ENCODE results near the gene ARHGAP33. TPM values are rescaled to one million over a fixed set of nuclear protein-coding genes. Genes with fewer than 3 reads are reported as not detected.

ARHGAP33 gene
- total and polyA plus RNA-seq, 2 of the 8 experiments (the other 6 are each of a cell fraction or from before 2014, with no cell fraction given), result 6.5 to 25.2 TPM

- Histone ChIP-seq H2AK5ac (ENCODE audit: low read depth, low read length) (no peak overlapping the region; the same call in 1 of the 2 replicates), H4K20me1 (replicated peaks in 1 of 2; ENCODE audit: control insufficient read depth in 1 of 2, insufficient read depth in 2 of 2, low read length in 2 of 2) (no peaks in the 10 kb centered on the region), H3K4me2 (ENCODE audit: insufficient read depth in 1 of 2, low read depth in 2 of 2, low read length in 2 of 2) (no peak overlapping the region; a peak in 1 of 4 replicates), H4K8ac (ENCODE audit: extremely low read depth, insufficient read depth, low read length) (no peak overlapping the region), H3K14ac (ENCODE audit: insufficient read length) (no peak overlapping the region), H3K23me2 (ENCODE audit: low read depth, low read length) (peaks cover 9% of the 10 kb centered on the region), H3K4me1 (replicated peaks in 1 of 4; ENCODE audit: control insufficient read depth in 3 of 4, insufficient read depth in 4 of 4, low read length in 3 of 4) (peaks cover 0 to 1% (median under 1%) of the 10 kb centered on the region in 4 experiments; a peak in 4 of 7 replicates), H3K9me3 (ENCODE audit: insufficient read depth in 2 of 2, low read depth in 1 of 2, low read length in 1 of 2) (no peaks in the 10 kb centered on the region), H2BK15ac (ENCODE audit: low read length) (no peak overlapping the region), H3K4ac (replicated peaks; ENCODE audit: insufficient read length, low read depth, low read length) (no peak overlapping the region), H3K56ac (replicated peaks; ENCODE audit: insufficient read length, low read depth, low read length) (no peak overlapping the region), H4K5ac (ENCODE audit: insufficient read length, low read depth, low read length) (no peak overlapping the region), H3K27me3 (replicated peaks in 1 of 4; ENCODE audit: control insufficient read depth in 3 of 4, extremely low read depth in 1 of 4, insufficient read depth in 3 of 4, low read length in 3 of 4) (peaks cover 0 to 2% (median under 1%) of the 10 kb centered on the region in 4 experiments; a peak in 2 of 7 replicates), H3K36me3 (ENCODE audit: control insufficient read depth in 2 of 4, insufficient read depth in 4 of 4, low read length in 3 of 4) (no peaks in the 10 kb centered on the region), H3K23ac (ENCODE audit: insufficient read length) (no peak overlapping the region), H3K9ac (replicated peaks in 1 of 4; ENCODE audit: extremely low read depth in 1 of 4, low read depth in 3 of 4, low read length in 3 of 4) (no peak overlapping the region), H4K91ac (replicated peaks; ENCODE audit: insufficient read length, low read length) (no peak overlapping the region), H2BK5ac (ENCODE audit: low read depth, low read length) (no peak overlapping the region), H3K79me2 (ENCODE audit: control insufficient read depth in 1 of 2, insufficient read depth in 2 of 2, low read length in 2 of 2) (peaks cover 0 to 7% of the 10 kb centered on the region in 2 experiments; a peak in 1 of 4 replicates), H3K4me3 (ENCODE audit: extremely low read depth in 1 of 4, insufficient read depth in 2 of 4, low read depth in 3 of 4, low read length in 4 of 4) (no peak overlapping the region), H2BK12ac (ENCODE audit: low read depth, low read length) (no peak overlapping the region), H2BK20ac (ENCODE audit: low read length) (no peak overlapping the region), H2BK120ac (replicated peaks; ENCODE audit: low read depth, low read length) (no peak overlapping the region), H3K79me1 (ENCODE audit: low read depth, low read length) (no peaks in the 10 kb centered on the region; the same call in 1 of the 2 replicates), H3K27ac (ENCODE audit: low read depth, low read length) (no peak overlapping the region), H2AFZ (ENCODE audit: low read length) (no peak overlapping the region), H3K18ac (ENCODE audit: extremely low read depth, low read length) (no peak overlapping the region)
- POLR2A ChIA-PET (ENCODE audit: partially characterized antibody), result no interaction called here
- no peak for DNase-seq (ENCODE audit: low read depth in 1 of 2, low spot score in 2 of 2)
- FAIRE-seq, result no peak
- CTCF ChIA-PET (ENCODE audit: partially characterized antibody), result interaction anchor here (1.1 kb wide), 1 partner anchor 10 kb away, joined by 4 read pairs; no protein-coding TSS in a partner anchor
- 71% methylated on average over 5 of the region's 5 CpGs; no CpG with 5 or more reads in 1 of the 2 experiments for WGBS, 2 experiments (ENCODE audit: extremely low coverage in 1 of 2, insufficient coverage in 1 of 2, insufficient read length in 1 of 2, insufficient replicate concordance in 2 of 2, low coverage in 1 of 2, low lambda C conversion rate in 2 of 2, missing lambda C conversion rate in 1 of 2)
- TF ChIP-seq BACH1 (IDR thresholded peaks at IDR 0.05; ENCODE audit: low read length) (no peak), ZNF274 (IDR thresholded peaks at IDR 0.05; ENCODE audit: borderline replicate concordance, extremely low read depth, low read length) (no peak), KDM1A (IDR thresholded peaks at IDR 0.05; ENCODE audit: borderline replicate concordance, low read length) (no peak), GABPA (IDR thresholded peaks at IDR 0.05; ENCODE audit: borderline replicate concordance, insufficient read depth, low read length) (no peak), TCF12 (IDR thresholded peaks at IDR 0.05; ENCODE audit: low read depth, low read length) (no peak), MAX (IDR thresholded peaks at IDR 0.05) (no peak), CHD2 (IDR thresholded peaks at IDR 0.05; ENCODE audit: low read length) (no peak), KDM5A (IDR thresholded peaks at IDR 0.05; ENCODE audit: low read length) (no peak)
- TF ChIP-seq, protein P1, sequence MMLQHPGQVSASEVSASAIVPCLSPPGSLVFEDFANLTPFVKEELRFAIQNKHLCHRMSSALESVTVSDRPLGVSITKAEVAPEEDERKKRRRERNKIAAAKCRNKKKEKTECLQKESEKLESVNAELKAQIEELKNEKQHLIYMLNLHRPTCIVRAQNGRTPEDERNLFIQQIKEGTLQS (IDR thresholded peaks at IDR 0.05; ENCODE audit: insufficient read depth, low read depth, low read length), result no peak
Observed at GRCh38 chr19:35750167-35750566, 25.2 kb upstream of the ARHGAP33 start.
